ENCODE data around the gene STAT3.

STAT3 gene

GRCh38 chr17:42270170-42270535, 118.1 kb downstream of the STAT3 start:
- H3K4me2 ChIP-seq (ENCODE audit: low read depth, low read length, poor library complexity, severe bottlenecking) = no peak overlapping the region
- H3K27ac ChIP-seq (ENCODE audit: low read depth, low read length) = no peak overlapping the region
- no peaks in the 10 kb centered on the region for H3K36me3 ChIP-seq (ENCODE audit: low read length)
- H3K9me3 ChIP-seq (ENCODE audit: insufficient read depth, low read length) = no peaks in the 10 kb centered on the region
- H3F3A ChIP-seq (ENCODE audit: insufficient read depth) = no peaks in the 10 kb centered on the region
- TF ChIP-seq CTCF (IDR thresholded peaks at IDR 0.05; ENCODE audit: insufficient read depth, low read length, poor library complexity, severe bottlenecking) (no peak), EZH2phosphoT487 (conservative IDR thresholded peaks at IDR 0.05; ENCODE audit: low read length) (no peak)
- H3K27me3 ChIP-seq (ENCODE audit: low read length) = no peaks in the 10 kb centered on the region
- H3K9me2 ChIP-seq (replicated peaks; ENCODE audit: insufficient read depth, low read length) = no peaks in the 10 kb centered on the region
- no peak overlapping the region for H2AFZ ChIP-seq (ENCODE audit: low read depth, low read length, severe bottlenecking)
- H3K9ac ChIP-seq (ENCODE audit: low read length) = no peak overlapping the region
- no peaks in the 10 kb centered on the region; the same call in 1 of the 2 replicates for H3K79me2 ChIP-seq (ENCODE audit: insufficient read depth, low read length)
- no peak overlapping the region for H3K4me3 ChIP-seq (ENCODE audit: insufficient read depth, low read length, poor library complexity, severe bottlenecking)
- no peaks in the 10 kb centered on the region for H4K20me1 ChIP-seq (ENCODE audit: low read depth, low read length)

DNA sequence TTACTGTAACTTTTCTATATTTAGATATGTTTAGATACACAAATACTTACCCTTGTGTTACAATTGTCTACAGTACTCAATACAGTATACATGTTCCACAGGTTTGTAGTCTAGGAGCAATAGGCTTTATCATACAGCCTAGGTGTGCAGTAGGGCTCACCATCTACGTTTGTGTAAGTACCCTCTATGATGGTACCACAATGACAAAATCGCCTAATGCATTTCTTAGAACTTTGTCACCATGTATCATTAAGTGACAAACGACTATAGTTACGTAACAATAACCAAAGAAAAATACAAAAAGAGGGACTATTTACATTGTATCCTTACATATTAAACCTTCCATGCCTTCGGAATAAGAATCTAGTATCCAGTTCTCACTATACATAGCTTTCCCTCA, 120.0 kb downstream of the STAT3 start:
- Histone ChIP-seq H3K27me3 (ENCODE audit: low read length) (no peaks in the 10 kb centered on the region), H2AFZ (ENCODE audit: low read depth, low read length, severe bottlenecking) (no peak overlapping the region), H3K4me3 (ENCODE audit: insufficient read depth, low read length, poor library complexity, severe bottlenecking) (no peak overlapping the region), H3K9me2 (replicated peaks; ENCODE audit: insufficient read depth, low read length) (no peaks in the 10 kb centered on the region), H3K4me2 (ENCODE audit: low read depth, low read length, poor library complexity, severe bottlenecking) (no peak overlapping the region), H3K27ac (ENCODE audit: low read depth, low read length) (no peak overlapping the region), H3K9me3 (ENCODE audit: insufficient read depth, low read length) (no peaks in the 10 kb centered on the region), H4K20me1 (ENCODE audit: low read depth, low read length) (no peaks in the 10 kb centered on the region), H3K79me2 (ENCODE audit: insufficient read depth, low read length) (no peaks in the 10 kb centered on the region), H3K36me3 (ENCODE audit: low read length) (no peaks in the 10 kb centered on the region), H3F3A (ENCODE audit: insufficient read depth) (no peaks in the 10 kb centered on the region), H3K9ac (ENCODE audit: low read length) (no peak overlapping the region)
- no peak for TF ChIP-seq CTCF (IDR thresholded peaks at IDR 0.05; ENCODE audit: insufficient read depth, low read length, poor library complexity, severe bottlenecking)
- TF ChIP-seq EZH2phosphoT487 (conservative IDR thresholded peaks at IDR 0.05; ENCODE audit: low read length) = no peak

DNA sequence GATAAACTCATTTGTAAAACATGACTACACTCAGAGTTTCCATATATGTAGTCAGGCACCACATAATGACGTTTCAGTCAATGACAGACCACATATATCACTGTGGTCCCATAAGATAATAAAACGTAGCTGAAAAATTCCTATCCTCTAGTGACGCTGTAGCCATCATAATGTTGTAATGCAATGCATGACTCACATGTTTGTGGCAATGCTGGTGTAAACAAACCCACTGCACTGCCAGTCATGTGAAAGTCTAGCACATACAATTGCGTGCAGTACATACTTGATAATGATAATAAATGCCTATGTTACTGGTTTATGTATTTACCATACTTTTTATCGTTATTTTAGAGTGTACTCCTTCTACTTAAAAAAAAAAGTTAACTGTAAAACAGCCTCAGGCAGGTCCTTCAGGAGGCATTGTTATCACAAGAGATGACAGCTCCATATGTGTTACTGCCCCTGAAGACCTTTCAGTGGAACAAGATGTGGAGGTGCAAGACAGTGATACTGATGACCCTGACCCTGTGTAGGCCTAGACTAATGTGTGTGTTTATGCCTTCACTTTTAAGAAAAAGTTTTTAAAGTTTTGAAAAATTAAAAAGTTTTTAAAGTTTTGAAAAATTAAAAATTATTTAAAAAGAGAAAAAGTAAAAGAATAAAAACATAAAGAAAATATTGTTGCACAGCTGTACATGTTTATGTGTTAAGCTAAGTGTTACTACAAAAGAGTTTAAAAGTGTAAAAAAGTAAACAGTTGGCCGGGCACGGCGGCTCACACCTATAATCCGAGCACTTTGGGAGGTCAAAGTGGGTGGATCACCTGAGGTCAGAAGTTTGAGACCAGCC, 121.1 kb downstream of the STAT3 start:
- Histone ChIP-seq H3K9ac (ENCODE audit: low read length) (no peak overlapping the region), H3K27ac (ENCODE audit: low read depth, low read length) (no peak overlapping the region), H3K27me3 (ENCODE audit: low read length) (no peaks in the 10 kb centered on the region), H2AFZ (ENCODE audit: low read depth, low read length, severe bottlenecking) (no peak overlapping the region), H4K20me1 (ENCODE audit: low read depth, low read length) (no peaks in the 10 kb centered on the region), H3K79me2 (ENCODE audit: insufficient read depth, low read length) (no peaks in the 10 kb centered on the region), H3K4me2 (ENCODE audit: low read depth, low read length, poor library complexity, severe bottlenecking) (no peak overlapping the region), H3K9me2 (replicated peaks; ENCODE audit: insufficient read depth, low read length) (no peaks in the 10 kb centered on the region), H3K36me3 (ENCODE audit: low read length) (no peaks in the 10 kb centered on the region), H3K9me3 (ENCODE audit: insufficient read depth, low read length) (no peaks in the 10 kb centered on the region), H3F3A (ENCODE audit: insufficient read depth) (no peaks in the 10 kb centered on the region; the same call in 1 of the 2 replicates), H3K4me3 (ENCODE audit: insufficient read depth, low read length, poor library complexity, severe bottlenecking) (no peak overlapping the region)
- TF ChIP-seq CTCF (IDR thresholded peaks at IDR 0.05; ENCODE audit: insufficient read depth, low read length, poor library complexity, severe bottlenecking) (no peak), EZH2phosphoT487 (conservative IDR thresholded peaks at IDR 0.05; ENCODE audit: low read length) (no peak)

Data from SU-DHL-6 (cell line).